Measurements from ENCODE around the gene ST8SIA6. TPM values are rescaled to one million over a fixed set of nuclear protein-coding genes. Genes with fewer than 3 reads are reported as not detected.
"Not testable (repeated sequence)": the region's sequence is repeated elsewhere in the genome, so short reads cannot be mapped to it uniquely, and the experiment has no call there.

ST8SIA6 gene
- polyA plus RNA-seq, 6 donors from 2014 or later, result not detected

- Mint-ChIP-seq H3K9me3 (peaks cover 0 to 27% (median 13%) of the 10 kb centered on the region in 7 donors), H3K27me3 (peaks cover 42 to 67% (median 50%) of the 10 kb centered on the region in 3 donors), H3K4me1 (peaks cover 0 to 22% (median 18%) of the 10 kb centered on the region in 3 donors), H3K27ac (peak overlapping the region in 2 of 6 donors; percentile 7 to 24), H3K36me3 (peaks cover 8 to 11% of the 10 kb centered on the region in 2 donors), H3K4me3 (peak overlapping the region in 7 of 8 donors; percentile 34 to 81 (median 73))
- ATAC-seq (ENCODE audit: low read depth in 2 of 2) (no peak), DNase-seq (no peak)
Measured at GRCh38 chr10:17453035-17453372, 1.4 kb downstream of the ST8SIA6 start.

GRCh38 chr10:17452060-17452841 lies 2.1 kb downstream of the ST8SIA6 start:
- Mint-ChIP-seq H3K9me3 (peaks cover 0 to 34% (median 16%) of the 10 kb centered on the region in 7 donors), H3K27ac (no peak overlapping the region), H3K4me1 (peaks cover 0 to 22% (median 18%) of the 10 kb centered on the region in 3 donors), H3K36me3 (peaks cover 8 to 12% of the 10 kb centered on the region in 2 donors), H3K27me3 (peaks cover 42 to 71% (median 50%) of the 10 kb centered on the region in 3 donors), H3K4me3 (peak overlapping the region in 3 of 8 donors; percentile 2 to 60 (median 33))
- ATAC-seq (ENCODE audit: low read depth in 2 of 2) (no peak), DNase-seq (no peak)

GRCh38 chr10:17450024-17450423 lies 4.4 kb downstream of the ST8SIA6 start:
- Mint-ChIP-seq H3K9me3 (peaks cover 0 to 36% (median 16%) of the 10 kb centered on the region in 7 donors), H3K27ac (no peak overlapping the region), H3K27me3 (peaks cover 46 to 74% (median 49%) of the 10 kb centered on the region in 3 donors), H3K4me1 (peaks cover 0 to 22% (median 14%) of the 10 kb centered on the region in 3 donors), H3K4me3 (no peak overlapping the region), H3K36me3 (peaks cover 8 to 12% of the 10 kb centered on the region in 2 donors)
- DNase-seq (no peak), ATAC-seq (ENCODE audit: low read depth in 2 of 2) (no peak)

DNA sequence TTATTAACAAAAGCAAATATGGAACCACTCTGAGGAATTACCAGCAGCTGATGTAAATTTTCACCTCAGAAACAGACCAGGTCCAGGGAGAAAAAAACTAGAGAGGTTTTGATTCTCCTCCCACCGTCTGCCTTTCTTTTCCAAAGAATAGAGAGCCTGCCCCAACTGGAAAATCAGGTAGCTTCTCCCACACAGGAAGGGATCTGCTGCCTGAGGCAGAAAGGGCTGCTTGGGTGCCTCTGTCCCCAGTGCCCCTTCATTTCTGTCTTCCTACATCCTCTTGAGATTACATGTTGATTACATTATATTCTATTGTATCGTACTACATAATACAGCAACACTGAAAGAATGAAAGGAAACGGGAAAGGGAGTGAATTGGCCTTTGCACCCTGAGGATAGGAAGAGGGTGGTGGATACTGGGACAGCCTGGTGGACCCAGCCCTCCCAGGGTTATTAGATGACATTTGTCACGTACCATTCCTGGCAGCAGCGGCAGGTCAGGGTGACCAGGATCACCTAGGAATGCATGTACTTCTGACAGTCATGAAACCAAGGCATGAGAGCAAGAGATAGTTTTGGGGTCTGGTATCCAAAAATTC lies 8.9 kb downstream of the ST8SIA6 start:
- Mint-ChIP-seq H3K4me3 (no peak overlapping the region), H3K4me1 (peaks cover 0 to 6% (median 0%) of the 10 kb centered on the region in 3 donors), H3K27ac (no peak overlapping the region), H3K27me3 (peaks cover 50 to 63% (median 51%) of the 10 kb centered on the region in 3 donors), H3K9me3 (peaks cover 0 to 36% (median 16%) of the 10 kb centered on the region in 7 donors), H3K36me3 (peaks cover 8 to 12% of the 10 kb centered on the region in 2 donors)
- ATAC-seq (ENCODE audit: low read depth in 2 of 2), result no peak
- DNase-seq, result no peak

- no peak for DNase-seq
- Mint-ChIP-seq H3K27me3 (peaks cover 44 to 60% (median 45%) of the 10 kb centered on the region in 3 donors), H3K36me3 (peaks cover 2 to 5% of the 10 kb centered on the region in 2 donors), H3K4me1 (peaks cover 0 to 6% (median 0%) of the 10 kb centered on the region in 3 donors), H3K27ac (no peak overlapping the region), H3K4me3 (no peak overlapping the region), H3K9me3 (peaks cover 0 to 26% (median 13%) of the 10 kb centered on the region in 7 donors)
- no peak for ATAC-seq (ENCODE audit: low read depth in 2 of 2)
Measured at GRCh38 chr10:17444388-17444714, 10.0 kb downstream of the ST8SIA6 start.

- DNase-seq, result no peak
- no peak for ATAC-seq (ENCODE audit: low read depth in 2 of 2)
- H3K27ac Mint-ChIP-seq, result no peak overlapping the region
- peaks cover 44 to 63% (median 47%) of the 10 kb centered on the region in 3 donors for H3K27me3 Mint-ChIP-seq
- H3K4me1 Mint-ChIP-seq, result peaks cover 0 to 6% (median 0%) of the 10 kb centered on the region in 3 donors
- no peak overlapping the region for H3K4me3 Mint-ChIP-seq
- H3K9me3 Mint-ChIP-seq, result peaks cover 0 to 22% (median 11%) of the 10 kb centered on the region in 7 donors
- peaks cover 0 to 4% of the 10 kb centered on the region in 2 donors for H3K36me3 Mint-ChIP-seq
Measured at GRCh38 chr10:17443707-17444387, 10.5 kb downstream of the ST8SIA6 start.

- H3K4me1 Mint-ChIP-seq, result peaks cover 0 to under 1% (median 0%) of the 10 kb centered on the region in 3 donors
- peaks cover 0 to 9% of the 10 kb centered on the region in 2 donors for H3K36me3 Mint-ChIP-seq
- ATAC-seq (ENCODE audit: low read depth in 2 of 2), result no peak
- no peak overlapping the region for H3K4me3 Mint-ChIP-seq
- no peak overlapping the region for H3K27ac Mint-ChIP-seq
- DNase-seq, result no peak
- H3K27me3 Mint-ChIP-seq, result peaks cover 30 to 38% (median 31%) of the 10 kb centered on the region in 3 donors
- H3K9me3 Mint-ChIP-seq, result peaks cover 0 to 9% (median 4%) of the 10 kb centered on the region in 7 donors
Measured at GRCh38 chr10:17438583-17438982, 15.8 kb downstream of the ST8SIA6 start.

GRCh38 chr10:17436578-17436977 lies 17.8 kb downstream of the ST8SIA6 start:
- not testable (repeated sequence) for H3K4me1 Mint-ChIP-seq; ATAC-seq (ENCODE audit: low read depth in 2 of 2); H3K27ac Mint-ChIP-seq; H3K4me3 Mint-ChIP-seq; H3K9me3 Mint-ChIP-seq; DNase-seq; H3K36me3 Mint-ChIP-seq
- H3K27me3 Mint-ChIP-seq, result peaks cover 28 to 36% (median 30%) of the 10 kb centered on the region in 3 donors

DNA sequence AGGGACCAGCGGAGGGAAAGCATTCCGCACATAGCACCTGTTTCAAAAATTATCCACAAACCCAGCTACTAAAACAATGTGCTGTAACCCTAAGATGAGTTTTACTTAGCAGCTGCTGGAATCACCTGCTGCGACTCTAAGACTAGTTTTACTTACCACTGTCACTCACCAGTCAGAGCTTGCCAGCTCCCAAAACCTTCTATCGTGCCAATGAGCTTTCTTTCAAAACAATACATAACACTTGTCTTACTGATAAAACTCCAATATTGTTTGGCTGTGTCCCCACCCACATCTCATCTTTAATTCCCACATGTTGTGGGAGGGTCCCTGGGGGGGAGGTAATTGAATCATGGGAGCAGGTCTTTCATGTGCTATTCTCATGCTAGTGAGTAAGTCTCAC lies 18.4 kb downstream of the ST8SIA6 start:
- H3K27ac Mint-ChIP-seq, result no peak overlapping the region
- H3K36me3 Mint-ChIP-seq, result peaks cover 0 to 9% of the 10 kb centered on the region in 2 donors
- ATAC-seq (ENCODE audit: low read depth in 2 of 2) (no peak), DNase-seq (no peak)
- H3K4me1 Mint-ChIP-seq, result peaks cover 5 to 10% (median 8%) of the 10 kb centered on the region in 3 donors
- peaks cover 29 to 36% (median 33%) of the 10 kb centered on the region in 3 donors for H3K27me3 Mint-ChIP-seq
- H3K4me3 Mint-ChIP-seq, result no peak overlapping the region
- H3K9me3 Mint-ChIP-seq, result peaks cover 0 to 9% (median 5%) of the 10 kb centered on the region in 7 donors

- ATAC-seq (ENCODE audit: low read depth in 2 of 2) (no peak), DNase-seq (no peak)
- H3K9me3 Mint-ChIP-seq, result peaks cover 0 to 9% (median 5%) of the 10 kb centered on the region in 7 donors
- H3K27ac Mint-ChIP-seq, result no peak overlapping the region
- peaks cover 11 to 16% (median 15%) of the 10 kb centered on the region in 3 donors for H3K4me1 Mint-ChIP-seq
- peaks cover 0 to 9% of the 10 kb centered on the region in 2 donors for H3K36me3 Mint-ChIP-seq
- peaks cover 29 to 41% (median 36%) of the 10 kb centered on the region in 3 donors for H3K27me3 Mint-ChIP-seq
- no peak overlapping the region for H3K4me3 Mint-ChIP-seq
Measured at GRCh38 chr10:17435187-17435586, 19.2 kb downstream of the ST8SIA6 start.

DNA sequence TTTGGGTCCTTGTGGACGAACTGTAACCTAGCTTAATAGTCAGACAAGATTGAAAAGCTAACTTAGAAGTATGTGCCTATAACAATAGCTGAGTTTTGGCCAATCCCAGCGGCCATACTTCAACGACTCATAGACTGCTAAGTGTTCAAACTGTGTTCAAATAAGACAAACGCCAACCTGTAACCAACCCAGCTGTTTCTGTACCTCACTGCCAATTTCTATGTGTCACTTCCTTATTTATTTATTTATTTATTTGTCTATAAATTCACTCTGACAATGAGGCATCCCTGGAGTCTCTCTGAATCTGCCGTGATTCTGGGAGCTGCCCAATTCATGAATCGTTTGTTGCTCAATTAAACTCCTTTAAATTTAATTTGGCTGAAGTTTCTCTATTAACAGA lies 21.7 kb downstream of the ST8SIA6 start:
- Mint-ChIP-seq H3K36me3 (peaks cover 0 to 9% of the 10 kb centered on the region in 2 donors), H3K27ac (no peak overlapping the region), H3K9me3 (peaks cover 0 to 8% (median 5%) of the 10 kb centered on the region in 7 donors), H3K4me3 (no peak overlapping the region), H3K27me3 (peaks cover 20 to 32% (median 27%) of the 10 kb centered on the region in 3 donors), H3K4me1 (peaks cover 26 to 40% (median 32%) of the 10 kb centered on the region in 3 donors)
- DNase-seq, result no peak
- no peak for ATAC-seq (ENCODE audit: low read depth in 2 of 2)

- Mint-ChIP-seq H3K36me3 (peaks cover 0 to 4% of the 10 kb centered on the region in 2 donors), H3K27me3 (peaks cover 20 to 32% (median 27%) of the 10 kb centered on the region in 3 donors), H3K4me1 (peaks cover 29 to 47% (median 38%) of the 10 kb centered on the region in 3 donors), H3K4me3 (peak overlapping the region in 6 of 8 donors; percentile 1 to 46 (median 6)), H3K9me3 (peaks cover 0 to 5% (median 3%) of the 10 kb centered on the region in 7 donors), H3K27ac (peak overlapping the region in 1 of 6 donors; percentile 84)
- DNase-seq (no peak), ATAC-seq (ENCODE audit: low read depth in 2 of 2) (no peak)
Measured at GRCh38 chr10:17431871-17432311, 22.5 kb downstream of the ST8SIA6 start.

Measured in naive B cell (primary cell).